PC-3 (cell line): ENCODE results near the gene MGMT. TPM values are rescaled to one million over a fixed set of nuclear protein-coding genes. Genes with fewer than 3 reads are reported as not detected.

ENCODE experiments used
- ATAC-seq: fragments of 200-7000 bp; cut with Tn5 transposase; 2 replicates; pipeline ENCODE4 v1.9.1; 2020; ENCODE audit warnings: mild to moderate bottlenecking, moderate library complexity
- BruUV-seq: library from RNA; stranded (reverse); fragments of 400-500 nt; replicated peaks from 2 replicates; lab custom pipeline; 2021; lab: Mats Ljungman, UMichigan
- CTCF ChIA-PET: fragments of 300-600 bp; sonication (Branson Sonifier 250); formaldehyde crosslinking; loops from one replicate; lab custom pipeline; 2022; ENCODE audit warnings: antibody characterized with exemption; lab: Charles Lee
- POLR2A ChIA-PET: fragments of 300-600 bp; sonication (Branson Sonifier 250); formaldehyde crosslinking; loops from one replicate; lab custom pipeline; 2022; ENCODE audit warnings: antibody characterized with exemption; ENCODE audit not compliant: unreplicated experiment; lab: Charles Lee
- DNase-seq: peaks from one replicate; pipeline ENCODE4 v3.0.0-alpha.2; 2015
- H2AFZ ChIP-seq: fragments of 300-600 bp; sonication (generic); 2 replicates; pipeline ENCODE4 v1.6.0; 2016; ENCODE audit warnings: antibody characterized with exemption, low read length
- H3F3A ChIP-seq: fragments of 300-600 bp; sonication (generic); one replicate; pipeline ENCODE4 v1.6.0; 2017; ENCODE audit warnings: antibody characterized with exemption, low read length, control low read depth, mild to moderate bottlenecking; ENCODE audit not compliant: unreplicated experiment
- H3K27ac ChIP-seq: fragments of 300-600 bp; sonication (generic); 2 replicates; pipeline ENCODE4 v1.5.1; 2016; ENCODE audit warnings: mild to moderate bottlenecking, low read length
- H3K27me3 ChIP-seq: fragments of 300-600 bp; sonication (generic); 2 replicates; pipeline ENCODE4 v1.6.1; 2016; ENCODE audit warnings: low read length, mixed read lengths
- H3K36me3 ChIP-seq: fragments of 300-600 bp; sonication (generic); 2 replicates; pipeline ENCODE4 v1.6.1; 2016; ENCODE audit warnings: low read depth, mixed run types, low read length, mixed read lengths
- H3K4me1 ChIP-seq: fragments of 300-600 bp; sonication (generic); 2 replicates; pipeline ENCODE4 v1.5.1; 2016; ENCODE audit warnings: low read length; ENCODE audit not compliant: insufficient read depth
- H3K4me2 ChIP-seq: fragments of 300-600 bp; sonication (generic); 2 replicates; pipeline ENCODE4 v1.6.0; 2016; ENCODE audit warnings: low read length
- H3K4me3 ChIP-seq: fragments of 300-600 bp; sonication (generic); 2 replicates; pipeline ENCODE4 v1.5.1; 2016; ENCODE audit warnings: mild to moderate bottlenecking, low read length, mixed read lengths
- H3K79me2 ChIP-seq: fragments of 300-600 bp; sonication (generic); 2 replicates; pipeline ENCODE4 v1.6.1; 2017; ENCODE audit warnings: low read length, mixed read lengths
- H3K9ac ChIP-seq: fragments of 300-600 bp; sonication (generic); 2 replicates; pipeline ENCODE4 v1.6.0; 2016; ENCODE audit warnings: mild to moderate bottlenecking, low read length
- H3K9me2 ChIP-seq: fragments of 300-600 bp; sonication (generic); replicated peaks from 2 replicates; pipeline ENCODE4 v1.6.1; 2016; ENCODE audit warnings: mixed run types, low read length, mixed read lengths
- H3K9me3 ChIP-seq: fragments of 300-600 bp; sonication (generic); 2 replicates; pipeline ENCODE4 v1.6.1; 2016; ENCODE audit warnings: low read length, mixed read lengths
- H4K20me1 ChIP-seq: fragments of 300-600 bp; sonication (generic); 2 replicates; pipeline ENCODE4 v1.6.1; 2016; ENCODE audit warnings: low read length, mixed read lengths
- EZH2 ChIP-seq: fragments of 300-600 bp; sonication (generic); IDR thresholded peaks from one replicate; pipeline ENCODE4 v1.6.1; 2017; ENCODE audit warnings: antibody characterized with exemption, mild to moderate bottlenecking, low read length; ENCODE audit not compliant: unreplicated experiment
- EZH2phosphoT487 ChIP-seq: fragments of 300-600 bp; sonication (generic); IDR thresholded peaks from 2 replicates; pipeline ENCODE4 v1.6.1; 2018; ENCODE audit warnings: mild to moderate bottlenecking, antibody characterized with exemption, low read length, borderline replicate concordance
- intact Hi-C: fragments of 100-400 bp; cut with micrococcal nuclease; formaldehyde crosslinking; loops from 2 replicates; pipeline ENCODE4 v1.9.0; 2023
- total RNA-seq: library from RNA; depleted of rRNA; stranded (reverse); fragments of >200 nt; gene quantifications from 2 replicates; pipeline ENCODE4 v1.2.3, GENCODE V29; 2014
- TF ChIP-seq, protein P1 (sequence below): fragments of 300-600 bp; sonication (generic); conservative IDR thresholded peaks from 2 replicates; pipeline ENCODE4 v1.5.1; 2017; ENCODE audit warnings: antibody characterized with exemption, low read depth, mild to moderate bottlenecking, low read length

Gene MGMT
- total RNA-seq, 1 experiment from 2014 or later, result 19.8 TPM

DNA sequence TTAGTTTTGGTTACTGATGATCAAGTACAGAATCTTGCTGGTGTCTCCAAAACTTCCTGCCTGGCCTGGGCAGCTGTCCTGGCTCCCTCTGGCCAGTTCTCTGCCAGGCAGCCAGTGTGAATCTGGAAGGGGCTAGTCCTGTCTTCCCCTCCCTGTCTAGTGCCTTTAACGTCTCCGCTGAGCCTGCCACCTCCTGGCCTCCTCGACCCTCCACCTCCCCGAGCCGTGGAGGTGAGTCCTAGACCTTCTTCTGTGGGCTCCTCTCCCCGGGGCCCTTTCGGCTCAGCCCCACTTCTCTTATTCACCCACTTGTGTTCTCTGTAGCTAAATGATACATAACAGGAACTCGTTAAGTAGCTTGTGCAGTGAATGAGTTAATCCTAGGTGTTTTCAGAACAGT, 218.2 kb downstream of the MGMT start:
- Histone ChIP-seq H3F3A (no peaks in the 10 kb centered on the region), H3K4me2 (no peak overlapping the region), H3K4me3 (no peak overlapping the region), H3K4me1 (peaks cover 4% of the 10 kb centered on the region), H3K9ac (no peak overlapping the region), H4K20me1 (no peaks in the 10 kb centered on the region), H3K36me3 (no peaks in the 10 kb centered on the region), H3K27me3 (no peaks in the 10 kb centered on the region), H3K27ac (no peak overlapping the region), H2AFZ (no peak overlapping the region), H3K9me2 (no peaks in the 10 kb centered on the region), H3K9me3 (no peaks in the 10 kb centered on the region), H3K79me2 (no peaks in the 10 kb centered on the region)
- ChIA-PET POLR2A (no interaction called here), CTCF (no interaction called here)
- no TSS peak for BruUV-seq
- intact Hi-C loops, result no loop called here
- DNase-seq (no peak), ATAC-seq (no peak)
- TF ChIP-seq EZH2 (no peak), EZH2phosphoT487 (no peak)
- TF ChIP-seq, protein P1, sequence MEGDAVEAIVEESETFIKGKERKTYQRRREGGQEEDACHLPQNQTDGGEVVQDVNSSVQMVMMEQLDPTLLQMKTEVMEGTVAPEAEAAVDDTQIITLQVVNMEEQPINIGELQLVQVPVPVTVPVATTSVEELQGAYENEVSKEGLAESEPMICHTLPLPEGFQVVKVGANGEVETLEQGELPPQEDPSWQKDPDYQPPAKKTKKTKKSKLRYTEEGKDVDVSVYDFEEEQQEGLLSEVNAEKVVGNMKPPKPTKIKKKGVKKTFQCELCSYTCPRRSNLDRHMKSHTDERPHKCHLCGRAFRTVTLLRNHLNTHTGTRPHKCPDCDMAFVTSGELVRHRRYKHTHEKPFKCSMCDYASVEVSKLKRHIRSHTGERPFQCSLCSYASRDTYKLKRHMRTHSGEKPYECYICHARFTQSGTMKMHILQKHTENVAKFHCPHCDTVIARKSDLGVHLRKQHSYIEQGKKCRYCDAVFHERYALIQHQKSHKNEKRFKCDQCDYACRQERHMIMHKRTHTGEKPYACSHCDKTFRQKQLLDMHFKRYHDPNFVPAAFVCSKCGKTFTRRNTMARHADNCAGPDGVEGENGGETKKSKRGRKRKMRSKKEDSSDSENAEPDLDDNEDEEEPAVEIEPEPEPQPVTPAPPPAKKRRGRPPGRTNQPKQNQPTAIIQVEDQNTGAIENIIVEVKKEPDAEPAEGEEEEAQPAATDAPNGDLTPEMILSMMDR, result no peak

DNA sequence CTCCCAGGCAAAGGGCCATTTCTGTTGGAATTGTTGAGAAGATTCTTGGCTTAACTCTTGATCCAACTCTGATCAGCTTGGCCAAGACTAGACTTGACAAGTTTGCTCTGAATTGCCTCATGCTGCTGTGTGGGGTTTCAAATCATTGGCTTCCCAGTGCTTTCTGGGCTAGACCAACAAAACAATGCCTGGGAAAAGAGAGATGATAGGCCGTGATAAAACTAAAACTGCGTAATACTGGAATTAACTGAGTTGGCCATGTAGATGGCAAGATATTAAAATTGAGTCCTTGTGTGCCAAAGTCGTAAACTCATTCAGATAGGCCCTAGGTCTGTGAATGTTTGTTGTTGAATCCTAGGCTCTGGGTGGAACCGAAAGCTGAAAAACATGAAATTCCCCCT, 222.6 kb downstream of the MGMT start:
- POLR2A ChIA-PET, result no interaction called here
- no peaks in the 10 kb centered on the region for H3K79me2 ChIP-seq

More for the DNA sequence above, 222.6 kb downstream of the MGMT start:
- peak; percentile 35 for DNase-seq
- no peak for TF ChIP-seq EZH2phosphoT487
- no peak for TF ChIP-seq EZH2
- TF ChIP-seq, protein P1, result no peak
- Histone ChIP-seq H3K9ac (no peak overlapping the region; the same call in 1 of the 2 replicates), H3K9me3 (no peaks in the 10 kb centered on the region), H3K4me2 (peak overlapping the region; percentile 57; the same call in 1 of the 2 replicates), H2AFZ (no peak overlapping the region), H3K36me3 (no peaks in the 10 kb centered on the region), H3K27ac (peak overlapping the region; percentile 75), H3K4me1 (peaks cover 14% of the 10 kb centered on the region), H3K9me2 (no peaks in the 10 kb centered on the region), H3K27me3 (no peaks in the 10 kb centered on the region), H4K20me1 (no peaks in the 10 kb centered on the region), H3K4me3 (no peak overlapping the region), H3F3A (no peaks in the 10 kb centered on the region)
- no TSS peak for BruUV-seq
- intact Hi-C loops, result no loop called here
- CTCF ChIA-PET, result no interaction called here
- no peak for ATAC-seq
